ENCODE results near the gene GATAD1. TPM values are rescaled to one million over a fixed set of nuclear protein-coding genes. Genes with fewer than 3 reads are reported as not detected.
"Not testable (repeated sequence)": the region's sequence is repeated elsewhere in the genome, so short reads cannot be mapped to it uniquely, and the experiment has no call there.

Gene GATAD1
- 14.1 and 15.9 TPM in 2 replicates for total RNA-seq (2014; rRNA removed; shearing (Covaris generic))

- peak; percentile 91 for DNase-seq (ENCODE audit: low read depth)
Measured at GRCh38 chr7:92447345-92448204, at the start of gene GATAD1. Gene GATAD1, plus strand, starts transcription at chr7:92447482. Its CDS starts 248 bp downstream, at chr7:92447730.

GRCh38 chr7:92397542-92397941, 49.7 kb upstream of the GATAD1 start:
- no peak for DNase-seq (ENCODE audit: low read depth)

- no peak for DNase-seq (ENCODE audit: low read depth)
Measured at GRCh38 chr7:92400013-92400412, 47.3 kb upstream of the GATAD1 start.

GRCh38 chr7:92402920-92403759, 44.1 kb upstream of the GATAD1 start:
- no peak for DNase-seq (ENCODE audit: low read depth)

GRCh38 chr7:92403760-92404074, 43.6 kb upstream of the GATAD1 start:
- no peak for DNase-seq (ENCODE audit: low read depth)

GRCh38 chr7:92404170-92404614, 43.1 kb upstream of the GATAD1 start:
- DNase-seq (ENCODE audit: low read depth), result no peak

GRCh38 chr7:92409357-92409756, 37.9 kb upstream of the GATAD1 start:
- no peak for DNase-seq (ENCODE audit: low read depth)

- DNase-seq (ENCODE audit: low read depth), result not testable (repeated sequence)
Measured at GRCh38 chr7:92410162-92410561, 37.1 kb upstream of the GATAD1 start.

- DNase-seq (ENCODE audit: low read depth), result peak; percentile 13
Measured at GRCh38 chr7:92412745-92413144, 34.5 kb upstream of the GATAD1 start.

- no peak for DNase-seq (ENCODE audit: low read depth)
Measured at GRCh38 chr7:92413550-92413949, 33.7 kb upstream of the GATAD1 start.

GRCh38 chr7:92415225-92415624, 32.1 kb upstream of the GATAD1 start:
- no peak for DNase-seq (ENCODE audit: low read depth)

GRCh38 chr7:92417913-92418312, 29.4 kb upstream of the GATAD1 start:
- no peak for DNase-seq (ENCODE audit: low read depth)

- no peak for DNase-seq (ENCODE audit: low read depth)
Measured at GRCh38 chr7:92421676-92422435, 25.4 kb upstream of the GATAD1 start.

GRCh38 chr7:92422926-92423325, 24.4 kb upstream of the GATAD1 start:
- no peak for DNase-seq (ENCODE audit: low read depth)

GRCh38 chr7:92423710-92424131, 23.6 kb upstream of the GATAD1 start:
- DNase-seq (ENCODE audit: low read depth), result no peak

- DNase-seq (ENCODE audit: low read depth), result peak; percentile 9
Measured at GRCh38 chr7:92425311-92425947, 21.9 kb upstream of the GATAD1 start.

GRCh38 chr7:92427193-92427592, 20.1 kb upstream of the GATAD1 start:
- DNase-seq (ENCODE audit: low read depth), result no peak

GRCh38 chr7:92432299-92432946, 14.9 kb upstream of the GATAD1 start:
- no peak for DNase-seq (ENCODE audit: low read depth)

GRCh38 chr7:92433019-92433418, 14.3 kb upstream of the GATAD1 start:
- DNase-seq (ENCODE audit: low read depth), result no peak

GRCh38 chr7:92435542-92435941, 11.7 kb upstream of the GATAD1 start:
- no peak for DNase-seq (ENCODE audit: low read depth)
